Activated CD4-positive, CD25-positive, alpha-beta regulatory T cell treated with anti-CD3 and anti-CD28 coated beads, Interleukin-2, amount 50 U/mL, for 24 hours (primary cell): Measurements from ENCODE around the gene EEF2.
"Not testable (repeated sequence)": the region's sequence is repeated elsewhere in the genome, so short reads cannot be mapped to it uniquely, and the experiment has no call there.

Experiments
- ATAC-seq, 2 donors: fragments of 150-1000 bp; cut with Tn5 transposase; one replicate each; pipeline ENCODE4 v1.10.0; 2021; ENCODE audit warnings: mild to moderate bottlenecking in 1 of 2, moderate library complexity in 1 of 2

Gene EEF2

DNA sequence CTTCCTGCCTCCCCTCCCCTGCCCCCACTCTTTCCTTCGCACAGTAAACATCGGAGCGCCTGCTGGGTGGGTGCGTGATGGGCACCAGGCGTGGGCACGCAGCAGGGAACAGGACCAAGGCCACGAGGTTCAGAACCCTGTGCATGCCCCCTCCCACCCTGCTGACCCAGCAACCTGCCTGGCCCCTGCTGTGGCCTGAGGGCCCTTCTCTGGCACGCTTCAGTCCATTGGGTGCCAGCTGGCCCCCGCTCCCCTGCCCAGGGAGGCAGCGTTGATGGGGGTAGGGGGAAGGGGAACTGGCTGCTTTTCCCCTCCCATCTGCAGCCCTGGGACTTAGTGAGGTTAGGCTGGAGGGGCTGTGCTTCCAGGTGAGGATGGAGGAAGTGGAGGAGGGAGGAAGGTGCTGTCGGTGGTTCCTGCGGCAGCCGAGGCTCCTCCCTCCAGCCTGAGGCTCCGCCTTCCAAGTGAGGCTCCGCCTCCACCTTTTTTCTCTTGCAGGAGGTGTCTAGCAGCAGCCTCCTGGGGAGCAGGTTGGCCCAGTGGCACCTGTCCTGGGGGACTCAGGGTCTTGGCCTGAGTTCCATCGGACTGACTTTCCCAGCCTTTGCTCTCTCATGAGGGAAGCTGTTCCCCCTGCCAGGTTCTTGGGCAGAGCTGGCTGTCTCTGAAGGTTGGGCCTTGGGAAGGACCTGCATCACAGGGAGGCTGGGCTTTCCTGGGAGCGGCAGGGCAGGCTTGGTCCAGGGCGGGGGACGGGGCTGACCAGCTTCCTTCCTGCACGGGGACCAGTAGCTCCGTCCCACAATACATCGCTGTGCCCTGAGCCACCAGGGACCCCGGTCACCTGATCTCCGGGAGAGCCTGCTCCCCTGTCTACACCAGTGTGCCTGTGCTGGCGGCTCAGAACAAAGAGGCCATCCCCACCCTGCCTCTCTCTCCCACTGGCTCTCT lies 29.6 kb upstream of the EEF2 start:
- peak in 1 of 2 donors; percentile 44 for ATAC-seq

DNA sequence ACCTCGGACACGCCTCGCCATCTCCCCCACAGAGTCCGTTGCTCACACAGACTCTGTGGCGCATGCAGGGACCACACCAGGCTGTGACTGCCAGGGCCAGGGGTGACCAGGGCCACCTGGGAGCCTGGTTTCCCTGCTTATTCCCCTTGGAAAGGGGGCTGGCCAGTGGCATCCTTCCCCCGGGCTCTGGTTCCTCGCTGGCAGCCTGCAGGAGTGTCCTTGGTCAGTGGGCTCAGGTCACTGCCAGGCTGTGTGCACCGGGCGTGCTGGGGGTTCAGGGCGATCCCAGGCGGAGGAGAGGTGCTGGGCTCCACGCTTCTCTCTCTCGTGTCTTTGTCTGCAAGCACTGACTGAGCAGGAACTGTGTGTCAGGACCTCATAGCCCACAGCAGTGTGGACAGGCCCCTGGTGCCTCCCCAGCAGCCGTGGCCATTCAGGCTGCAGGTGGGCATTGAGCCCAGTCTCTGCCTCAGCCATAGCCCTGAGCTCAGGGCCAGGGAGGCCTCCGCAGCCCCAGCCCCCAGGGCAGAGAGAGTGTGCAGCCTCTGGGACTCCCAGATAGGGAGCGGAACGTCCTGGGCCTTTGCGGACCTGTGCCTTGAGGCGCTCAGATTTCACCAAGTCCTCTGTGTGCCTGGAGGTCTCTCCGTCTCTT lies 28.8 kb upstream of the EEF2 start:
- no peak for ATAC-seq

DNA sequence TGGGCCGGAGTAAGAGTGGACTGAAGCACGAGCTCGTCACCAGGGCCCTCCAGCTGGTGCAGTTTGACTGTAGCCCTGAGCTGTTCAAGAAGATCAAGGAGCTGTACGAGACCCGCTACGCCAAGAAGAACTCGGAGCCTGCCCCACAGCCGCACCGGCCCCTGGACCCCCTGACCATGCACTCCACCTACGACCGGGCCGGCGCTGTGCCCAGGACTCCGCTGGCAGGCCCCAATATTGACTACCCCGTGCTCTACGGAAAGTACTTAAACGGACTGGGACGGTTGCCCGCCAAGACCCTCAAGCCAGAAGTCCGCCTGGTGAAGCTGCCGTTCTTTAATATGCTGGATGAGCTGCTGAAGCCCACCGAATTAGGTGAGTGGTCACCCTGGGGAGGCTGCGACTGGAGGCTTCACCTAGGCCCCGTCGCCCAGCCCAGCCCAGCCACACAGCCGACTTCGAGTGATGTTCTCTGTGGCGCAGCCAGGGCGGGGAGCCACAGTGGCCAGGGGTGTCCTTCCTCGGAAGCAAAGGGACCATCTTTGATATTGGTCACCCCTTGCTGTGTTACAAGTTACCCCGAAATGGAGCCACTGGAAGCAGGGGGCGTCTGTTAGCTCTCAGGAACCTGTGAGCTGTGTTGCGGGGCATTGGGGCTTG lies 27.8 kb upstream of the EEF2 start:
- no peak for ATAC-seq

DNA sequence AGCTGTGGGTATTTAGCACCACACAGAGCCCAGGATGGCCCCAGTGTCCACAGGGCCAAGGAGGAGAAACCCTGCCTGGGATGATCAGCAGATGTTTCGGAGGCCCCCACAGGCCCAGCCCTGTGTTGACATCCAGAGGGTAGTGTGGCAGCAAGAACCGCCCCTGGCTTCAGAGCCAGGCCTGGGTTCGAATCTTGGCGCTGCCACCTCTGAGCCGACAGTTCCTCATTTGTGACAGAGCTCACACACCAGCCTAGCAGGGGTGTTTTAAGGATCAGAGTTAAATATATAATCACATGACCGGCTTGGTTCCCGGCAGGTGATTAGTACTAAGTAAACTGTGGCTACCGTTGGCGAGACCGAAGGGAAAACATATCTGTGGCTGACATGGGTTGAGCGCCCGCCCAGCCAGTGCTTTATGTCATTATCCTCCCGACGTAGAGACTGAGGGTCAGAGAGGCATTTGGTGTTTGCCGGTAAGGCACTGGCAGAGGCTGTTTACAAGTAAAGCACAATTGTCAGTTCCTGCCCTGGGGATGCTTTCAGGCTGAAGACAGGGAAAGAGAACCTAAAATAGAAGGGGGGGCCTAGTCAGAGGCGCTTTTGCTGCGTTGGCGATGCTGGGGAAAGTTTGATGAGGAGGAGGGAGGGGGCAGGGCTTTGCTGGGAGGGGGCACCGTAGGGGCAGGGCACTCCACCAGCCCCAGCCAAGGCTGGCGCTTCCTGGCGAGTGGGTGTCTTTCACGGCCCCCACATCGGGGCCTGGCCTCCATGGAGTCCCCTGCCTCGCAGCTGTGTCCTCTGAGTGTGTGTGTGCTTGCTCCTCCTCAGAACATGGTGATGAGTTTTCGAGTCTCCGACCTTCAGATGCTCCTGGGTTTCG lies 27.1 kb upstream of the EEF2 start:
- ATAC-seq, result no peak

DNA sequence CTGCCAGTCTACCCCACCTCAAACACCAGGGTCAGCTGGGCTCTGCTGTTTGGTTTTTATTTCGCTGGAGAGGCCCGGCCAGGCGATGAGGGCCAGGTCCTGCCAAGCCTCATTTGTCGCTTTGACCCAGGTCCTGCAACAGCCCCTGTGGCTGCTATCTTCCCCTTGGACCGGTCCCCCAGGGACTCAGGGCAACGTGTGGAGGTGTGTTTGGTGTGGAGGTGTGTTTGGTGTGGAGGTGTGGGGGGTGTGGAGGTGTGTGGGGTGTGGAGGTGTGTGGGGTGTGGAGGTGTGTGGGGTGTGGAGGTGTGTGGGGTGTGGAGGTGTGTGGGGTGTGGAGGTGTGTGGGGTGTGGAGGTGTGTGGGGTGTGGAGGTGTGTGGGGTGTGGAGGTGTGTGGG lies 26.2 kb upstream of the EEF2 start:
- not testable (repeated sequence) for ATAC-seq

DNA sequence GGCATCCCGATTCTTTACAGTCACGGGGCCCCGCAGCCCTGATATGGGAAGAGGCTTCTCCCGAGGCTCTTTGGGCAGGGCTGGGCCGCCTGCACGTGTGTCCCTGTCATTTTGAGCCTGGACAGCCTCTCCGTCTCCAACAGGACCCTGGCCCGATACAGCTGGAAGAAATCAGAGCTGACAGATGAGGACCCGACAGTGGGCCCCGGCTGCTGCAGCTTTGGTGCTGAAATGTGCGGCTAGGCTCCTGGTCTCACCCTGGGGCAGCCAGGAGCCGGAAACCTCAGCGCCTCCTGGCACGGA lies 25.5 kb upstream of the EEF2 start:
- ATAC-seq, result no peak

DNA sequence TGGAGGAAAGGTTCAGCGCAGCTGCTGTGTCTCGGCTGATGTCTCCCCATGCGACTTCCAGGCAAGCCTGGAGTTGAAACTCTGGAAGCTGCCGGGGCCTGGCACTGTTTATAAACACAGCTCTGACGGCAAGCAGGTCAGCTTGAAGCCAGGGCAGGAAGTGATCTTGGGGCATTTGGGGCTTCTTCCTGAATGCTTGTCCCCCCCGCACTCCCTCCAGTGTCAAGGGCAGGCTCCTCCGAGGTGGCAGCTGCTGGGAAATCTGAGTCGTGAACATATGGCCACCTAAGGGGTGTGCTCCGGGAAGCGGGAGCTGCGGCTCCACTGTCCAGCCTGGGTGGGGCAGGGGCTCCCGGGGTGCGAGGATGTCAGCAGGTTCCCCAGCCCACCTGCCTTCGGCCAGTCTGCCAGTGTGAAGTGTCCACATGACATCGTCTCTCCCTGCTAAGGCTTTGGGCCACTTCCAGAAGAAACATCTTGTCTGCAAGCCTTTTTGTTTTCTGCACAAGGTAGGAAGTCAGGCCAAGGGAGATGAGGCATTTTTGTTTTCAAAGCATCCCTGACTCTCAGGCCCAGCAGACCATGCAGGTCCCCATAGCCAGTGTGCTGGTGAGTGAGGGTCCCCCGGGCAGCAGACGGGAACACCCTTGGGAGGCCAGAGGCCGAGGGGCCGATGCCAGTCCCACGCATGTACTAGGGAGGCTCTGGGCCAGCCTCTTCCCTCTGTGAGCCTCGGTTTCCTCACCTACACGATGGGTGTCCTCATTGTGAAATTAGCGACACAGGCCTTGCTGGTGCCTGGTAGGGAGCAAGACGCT lies 24.9 kb upstream of the EEF2 start:
- ATAC-seq, result no peak

DNA sequence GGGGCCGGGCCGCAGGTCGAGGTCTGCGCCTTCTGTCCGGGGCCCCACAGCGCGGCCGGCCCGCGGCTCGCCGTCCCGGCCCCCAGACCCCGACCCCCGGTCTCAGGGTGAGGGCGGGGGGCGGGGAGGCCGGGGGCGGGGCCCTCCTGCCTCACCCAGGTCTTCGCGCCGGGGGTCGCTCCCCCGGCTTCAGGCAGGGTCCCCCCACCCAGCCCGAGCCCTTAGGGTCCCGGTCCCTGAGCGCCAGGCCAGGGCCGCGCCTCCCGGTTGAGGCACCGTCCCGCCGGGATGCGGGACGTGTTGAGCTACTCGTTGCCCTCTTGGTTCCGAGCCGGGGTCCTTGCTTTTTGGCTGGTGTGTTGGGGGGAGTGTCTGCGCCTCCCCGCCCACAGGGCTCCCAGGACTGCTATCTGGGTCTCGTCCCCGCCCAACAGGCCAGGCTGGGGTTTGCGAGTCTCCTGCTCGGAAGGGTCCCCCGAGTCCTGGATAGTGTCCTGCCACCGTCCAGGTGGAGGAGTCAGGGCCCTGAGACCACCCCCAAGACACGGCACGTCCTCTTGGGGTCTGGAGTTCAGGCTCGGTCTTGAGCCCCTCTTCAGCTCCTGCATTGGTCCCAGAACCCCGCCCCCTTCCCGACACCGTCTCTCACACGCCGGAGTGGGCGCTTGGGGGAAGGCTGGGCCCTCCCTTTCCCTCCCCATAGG lies 22.7 kb upstream of the EEF2 start:
- peak; percentile 3 for ATAC-seq

DNA sequence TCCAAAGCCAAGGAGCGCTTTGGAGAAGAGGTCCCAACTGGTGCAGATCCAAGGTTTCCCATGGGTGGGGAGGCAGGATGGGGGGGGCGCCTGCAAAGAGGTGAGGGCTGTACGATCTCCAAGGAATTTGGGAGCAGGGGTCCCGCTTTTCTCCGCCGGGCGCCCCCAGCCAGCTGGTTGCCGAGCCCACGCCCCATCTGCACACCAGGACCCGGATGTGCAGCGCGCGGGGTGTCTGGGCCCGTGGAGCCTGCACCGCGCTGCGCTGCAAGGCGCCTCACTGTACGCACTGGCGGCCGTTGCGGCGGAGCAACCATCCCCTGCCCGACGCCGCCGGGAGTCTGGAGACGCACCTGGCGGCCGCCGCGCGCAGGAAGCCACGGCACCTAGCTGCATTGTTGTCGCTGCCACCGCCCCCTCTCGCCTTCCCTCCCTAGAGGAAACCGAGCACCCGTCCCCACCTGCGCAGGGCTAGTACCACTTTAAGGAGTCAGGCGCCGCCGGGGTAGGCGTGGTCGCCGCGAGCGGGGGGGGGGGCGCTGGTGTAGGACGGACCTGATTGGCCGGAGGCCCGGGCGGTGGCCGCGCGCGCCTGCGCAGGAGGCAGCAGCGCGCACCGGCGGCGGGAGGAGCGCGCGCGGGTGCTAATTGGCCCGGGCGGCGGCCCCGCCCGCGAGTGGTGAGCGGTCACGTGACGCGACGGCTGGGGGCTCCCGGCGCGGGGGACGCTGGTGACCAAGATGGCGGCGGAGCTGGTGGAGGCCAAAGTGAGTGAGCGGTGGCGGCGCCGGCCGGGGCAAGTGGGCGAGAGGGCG lies 22.0 kb upstream of the EEF2 start, which contains the start of gene PIAS4:
Gene PIAS4, plus strand, starts transcription at position 716 of the 815 bp plus-strand sequence. Its CDS starts 25 bp downstream, at position 741.
- ATAC-seq, result peak; percentile 95

DNA sequence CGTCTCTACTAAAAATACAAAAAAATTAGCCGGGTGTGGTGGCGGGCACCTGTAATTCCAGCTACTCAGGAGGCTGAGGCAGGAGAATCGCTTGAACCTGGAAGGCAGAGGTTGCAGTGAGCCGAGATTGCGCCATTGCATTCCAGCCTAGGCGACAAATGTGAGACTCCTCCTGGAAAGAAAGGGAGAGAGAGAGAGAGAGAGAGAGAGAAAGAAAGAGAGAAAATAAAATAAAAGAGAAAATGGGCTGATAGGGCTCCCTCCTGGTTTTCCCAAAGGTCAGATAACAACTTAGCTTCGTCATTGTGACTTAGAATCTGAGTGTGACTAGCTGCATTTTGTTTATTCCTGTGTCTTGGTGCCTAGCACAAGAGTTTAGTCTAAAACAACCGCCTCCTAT lies 20.2 kb upstream of the EEF2 start:
- ATAC-seq, result not testable (repeated sequence)

DNA sequence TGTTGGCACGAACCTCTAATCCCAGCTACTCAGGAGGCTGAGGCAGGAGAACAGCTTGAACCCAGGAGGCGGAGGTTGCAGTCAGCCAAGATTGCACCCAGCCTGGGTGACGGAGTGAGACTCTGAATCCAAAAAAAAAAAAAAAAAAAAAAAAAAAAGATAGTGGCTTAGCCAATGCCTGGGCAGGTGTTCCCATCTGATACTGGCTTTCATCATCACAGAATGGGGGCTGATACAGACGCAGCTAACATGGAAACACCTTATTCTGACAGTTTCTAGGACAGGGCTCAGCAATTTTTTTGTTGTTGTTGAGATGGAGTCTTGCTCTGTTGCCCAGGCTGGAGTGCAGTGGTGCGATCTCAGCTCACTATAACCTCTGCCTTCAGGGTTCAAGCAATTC lies 15.5 kb upstream of the EEF2 start:
- ATAC-seq, result not testable (repeated sequence)

DNA sequence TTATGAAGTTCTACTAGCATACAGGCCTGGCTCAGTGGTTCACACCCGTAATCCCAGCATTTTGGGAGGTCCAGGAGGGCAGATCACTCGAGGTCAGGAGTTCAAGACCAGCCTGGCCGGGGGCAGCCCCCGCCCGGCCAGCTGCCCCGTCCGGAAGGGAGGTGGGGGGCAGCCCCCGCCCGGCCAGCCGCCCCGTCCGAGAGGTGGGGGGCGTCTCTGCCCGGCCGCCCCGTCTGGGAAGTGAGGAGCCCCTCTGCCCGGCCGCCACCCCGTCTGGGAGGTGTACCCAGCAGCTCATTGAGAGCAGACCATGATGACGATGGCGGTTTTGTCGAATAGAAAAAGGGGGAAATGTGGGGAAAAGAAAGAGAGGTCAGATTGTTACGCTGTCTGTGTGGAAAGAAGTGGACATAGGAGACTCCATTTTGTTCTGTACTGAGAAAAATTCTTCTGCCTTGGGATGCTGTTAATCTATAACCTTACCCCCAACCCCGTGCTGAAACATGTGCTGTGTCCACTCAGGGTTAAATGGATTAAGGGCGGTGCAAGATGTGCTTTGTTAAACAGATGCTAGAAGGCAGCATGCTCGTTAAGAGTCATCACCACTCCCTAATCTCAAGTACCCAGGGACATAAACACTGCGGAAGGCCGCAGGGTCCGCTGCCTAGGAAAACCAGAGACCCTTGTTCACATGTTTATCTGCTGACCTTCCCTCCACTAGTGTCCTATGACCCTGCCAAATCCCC lies 13.6 kb upstream of the EEF2 start:
- not testable (repeated sequence) for ATAC-seq

DNA sequence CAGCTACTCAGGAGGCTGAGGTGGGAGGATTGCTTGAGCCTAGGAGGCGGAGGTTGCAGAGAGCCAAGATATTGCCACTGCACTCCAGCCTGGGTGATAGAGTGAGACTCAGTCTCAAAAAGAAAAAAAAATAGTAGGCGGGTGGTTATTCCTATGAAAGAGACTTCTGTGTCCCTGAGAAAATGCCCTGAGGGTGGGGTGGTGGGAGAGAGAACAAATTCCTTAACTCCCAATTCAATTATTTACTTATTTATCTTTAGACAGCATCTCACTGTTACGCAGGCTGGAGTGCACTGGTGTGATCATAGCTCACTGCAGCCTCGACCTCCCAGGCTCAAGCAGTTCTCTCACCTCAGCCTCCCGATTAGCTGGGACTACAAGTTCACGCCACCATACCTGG lies 10.3 kb upstream of the EEF2 start:
- no peak for ATAC-seq

DNA sequence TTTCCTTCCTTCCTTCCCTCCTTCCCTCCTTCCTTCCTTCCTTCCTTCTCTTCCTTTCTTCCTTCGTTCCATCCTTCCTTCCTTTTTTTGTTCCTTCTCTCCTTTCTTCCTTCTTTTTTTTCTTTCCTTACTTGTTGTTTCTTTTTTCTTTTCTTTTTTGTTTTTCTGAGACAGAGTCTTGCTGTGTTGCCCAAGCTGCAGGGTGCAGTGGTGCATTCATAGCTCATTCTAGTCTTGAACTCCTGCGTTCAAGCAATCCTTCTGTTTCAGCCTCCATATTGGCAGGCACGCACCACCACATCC lies 5.5 kb upstream of the EEF2 start:
- ATAC-seq, result no peak

DNA sequence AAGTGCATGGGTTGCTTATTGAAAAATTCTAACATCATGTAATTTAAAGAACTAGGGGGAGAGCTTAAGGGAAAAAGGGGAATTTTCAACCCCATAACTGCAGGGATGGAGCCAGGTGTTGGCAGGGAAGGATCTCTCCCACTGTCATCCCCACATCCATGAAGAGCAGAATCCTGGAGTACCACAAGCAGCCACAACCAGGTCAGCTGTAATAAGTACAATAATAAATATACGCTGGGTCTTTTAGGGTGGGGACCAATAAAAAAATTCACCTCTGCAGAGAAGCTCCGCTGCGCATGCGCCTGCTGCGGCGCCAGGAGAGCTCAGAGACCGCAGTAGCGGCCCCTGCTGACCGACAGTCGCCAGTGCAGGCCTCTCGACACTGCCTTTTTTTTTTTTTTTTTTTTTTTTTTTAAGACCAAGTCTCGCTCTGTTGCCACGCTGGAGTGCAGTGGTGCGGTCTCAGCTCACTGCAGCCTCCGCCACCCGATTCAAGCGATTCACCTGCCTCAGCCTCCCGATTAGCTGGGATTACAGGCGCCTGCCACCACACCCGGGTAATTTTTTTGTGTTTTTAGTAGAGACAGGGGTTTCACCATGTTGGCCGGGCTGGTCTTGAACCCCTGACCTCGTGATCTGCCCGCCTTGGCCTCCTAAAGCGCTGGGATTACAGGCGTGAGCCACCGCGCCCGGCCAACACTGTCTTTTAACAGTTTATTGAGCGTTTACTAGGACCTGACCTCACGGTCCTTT lies 2.5 kb upstream of the EEF2 start:
- peak; percentile 19 to 31 for ATAC-seq

DNA sequence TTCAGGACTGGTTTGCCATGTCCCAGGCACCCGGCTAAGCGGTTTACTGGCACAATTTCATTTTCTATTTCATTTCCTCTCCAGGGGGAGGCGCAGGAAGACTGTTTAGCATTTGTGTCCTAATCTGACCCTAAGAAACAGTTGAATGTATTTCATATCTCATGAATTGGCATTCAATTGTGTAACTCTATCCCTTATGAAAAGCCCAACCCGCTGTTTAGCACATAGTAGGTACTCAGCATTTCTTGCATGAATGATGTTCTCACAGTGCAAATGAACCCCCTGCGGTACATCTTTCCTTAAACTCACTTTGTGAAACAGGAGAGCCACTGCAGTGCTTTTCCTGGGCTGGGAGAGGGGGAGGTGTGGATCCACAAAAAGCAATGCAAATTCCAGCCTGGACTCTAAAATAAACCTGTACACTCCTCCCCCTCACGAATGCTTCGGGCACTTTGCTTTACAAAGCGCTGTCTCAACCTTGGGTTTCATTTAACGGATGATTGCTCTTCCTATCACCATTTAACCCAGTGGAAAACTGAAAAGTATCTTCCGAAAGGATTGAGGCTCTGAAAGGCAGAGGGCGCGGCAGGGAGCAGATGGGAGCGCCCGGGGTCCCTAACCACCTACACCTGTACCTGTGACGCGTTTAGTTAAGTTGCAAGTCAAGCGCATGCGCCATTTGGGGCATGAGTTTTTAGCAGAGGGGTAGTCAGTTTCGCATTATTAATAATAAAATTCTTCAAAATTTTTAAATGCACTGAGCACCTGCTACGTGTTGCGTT lies 1.2 kb upstream of the EEF2 start:
- ATAC-seq, result peak in 1 of 2 donors; percentile 11

DNA sequence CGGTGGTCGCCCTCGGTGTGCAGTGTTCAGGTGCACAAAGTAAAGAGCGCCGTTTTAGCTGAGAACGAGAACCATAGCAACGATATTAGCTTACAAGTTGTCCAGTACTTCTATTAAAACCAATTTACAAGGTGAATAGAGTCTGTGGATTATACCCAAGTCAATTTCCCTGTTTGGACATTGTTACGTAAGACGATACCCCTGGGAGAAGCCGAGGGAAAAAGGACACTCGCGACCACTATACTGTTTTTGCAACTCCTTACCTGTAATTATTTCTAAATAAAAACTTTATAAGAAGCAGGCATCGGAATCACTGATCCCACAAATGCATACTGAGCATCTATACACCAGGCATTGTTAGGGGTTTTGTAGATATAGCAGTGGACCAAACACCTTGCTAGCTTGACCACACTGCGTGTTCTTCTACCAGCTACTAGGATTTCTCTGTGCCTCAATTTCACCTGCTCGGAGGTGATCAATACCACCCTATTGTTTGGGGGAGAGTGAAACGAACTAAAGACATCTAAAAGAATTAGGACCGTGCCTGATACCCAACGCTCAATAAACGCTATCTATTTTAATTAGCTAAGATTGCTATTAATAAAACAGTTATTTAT lies 488 bp upstream of the EEF2 start:
- no peak for ATAC-seq

DNA sequence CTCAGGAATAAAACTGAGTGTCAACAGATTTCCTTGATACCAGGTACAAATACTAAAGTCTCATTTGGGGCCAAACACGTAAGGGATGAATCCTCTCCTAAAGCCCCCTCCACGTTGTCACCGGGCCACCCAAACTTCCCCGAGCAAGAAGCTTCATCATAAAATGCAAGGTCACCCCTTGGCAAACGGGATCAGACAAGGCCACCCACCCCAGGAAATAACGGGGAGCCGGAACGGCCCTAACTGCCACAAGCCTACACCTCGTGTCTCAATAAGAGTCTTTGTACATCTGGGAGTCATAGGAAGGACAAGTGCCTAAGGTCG lies 717 bp downstream of the EEF2 start:
- ATAC-seq, result no peak
